ENCODE data around the gene SHROOM1.

DNA sequence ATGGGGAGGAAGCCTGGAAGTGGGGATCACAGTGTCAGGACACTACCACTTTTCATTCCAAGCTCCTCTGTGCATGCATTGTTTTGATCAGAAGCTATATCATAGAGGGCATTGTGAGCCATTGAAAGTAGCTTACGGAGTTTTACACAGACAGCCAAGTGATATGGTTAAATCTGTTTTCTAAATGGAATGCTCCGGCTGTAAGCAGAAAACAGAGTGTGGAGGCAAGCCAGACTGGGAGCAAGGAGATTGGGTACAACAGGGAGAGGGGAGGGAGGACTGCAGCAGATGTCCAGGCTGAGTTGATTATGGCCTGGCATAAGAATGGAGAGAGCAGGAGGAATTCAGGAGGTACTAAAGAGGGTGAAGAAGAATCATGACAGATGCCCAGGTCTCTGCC, 32.8 kb downstream of the SHROOM1 start:
- TF ChIP-seq, protein P1, sequence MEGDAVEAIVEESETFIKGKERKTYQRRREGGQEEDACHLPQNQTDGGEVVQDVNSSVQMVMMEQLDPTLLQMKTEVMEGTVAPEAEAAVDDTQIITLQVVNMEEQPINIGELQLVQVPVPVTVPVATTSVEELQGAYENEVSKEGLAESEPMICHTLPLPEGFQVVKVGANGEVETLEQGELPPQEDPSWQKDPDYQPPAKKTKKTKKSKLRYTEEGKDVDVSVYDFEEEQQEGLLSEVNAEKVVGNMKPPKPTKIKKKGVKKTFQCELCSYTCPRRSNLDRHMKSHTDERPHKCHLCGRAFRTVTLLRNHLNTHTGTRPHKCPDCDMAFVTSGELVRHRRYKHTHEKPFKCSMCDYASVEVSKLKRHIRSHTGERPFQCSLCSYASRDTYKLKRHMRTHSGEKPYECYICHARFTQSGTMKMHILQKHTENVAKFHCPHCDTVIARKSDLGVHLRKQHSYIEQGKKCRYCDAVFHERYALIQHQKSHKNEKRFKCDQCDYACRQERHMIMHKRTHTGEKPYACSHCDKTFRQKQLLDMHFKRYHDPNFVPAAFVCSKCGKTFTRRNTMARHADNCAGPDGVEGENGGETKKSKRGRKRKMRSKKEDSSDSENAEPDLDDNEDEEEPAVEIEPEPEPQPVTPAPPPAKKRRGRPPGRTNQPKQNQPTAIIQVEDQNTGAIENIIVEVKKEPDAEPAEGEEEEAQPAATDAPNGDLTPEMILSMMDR (IDR thresholded peaks at IDR 0.05) = no peak
- no peak for TF ChIP-seq POLR2A (IDR thresholded peaks at IDR 0.05)
